Germinal center (tissue), 1 donor: ENCODE results near the gene AGL.
A peak's percentile ranks its signal among the peaks of the same experiment; 100 is the strongest.
"Not testable (repeated sequence)": the region's sequence is repeated elsewhere in the genome, so short reads cannot be mapped to it uniquely, and the experiment has no call there.

Experiments used
- DNase-seq: peaks from one replicate; pipeline ENCODE4 v3.0.0; 2012; ENCODE audit warnings: mixed read lengths, low spot score

Gene AGL

GRCh38 chr1:99849744-99850458 lies at the start of gene AGL:
Gene AGL (plus strand): TSS chr1:99850361. CDS start chr1:99851043, 682 bp downstream.
- DNase-seq: peak; percentile 88

GRCh38 chr1:99801584-99801983 lies 48.6 kb upstream of the AGL start:
- no peak for DNase-seq

- DNase-seq: no peak
Measured at GRCh38 chr1:99806882-99807281, 43.3 kb upstream of the AGL start.

GRCh38 chr1:99808391-99809115 lies 41.6 kb upstream of the AGL start:
- peak; percentile 47 for DNase-seq

GRCh38 chr1:99811075-99811474 lies 39.1 kb upstream of the AGL start:
- DNase-seq: no peak

DNA sequence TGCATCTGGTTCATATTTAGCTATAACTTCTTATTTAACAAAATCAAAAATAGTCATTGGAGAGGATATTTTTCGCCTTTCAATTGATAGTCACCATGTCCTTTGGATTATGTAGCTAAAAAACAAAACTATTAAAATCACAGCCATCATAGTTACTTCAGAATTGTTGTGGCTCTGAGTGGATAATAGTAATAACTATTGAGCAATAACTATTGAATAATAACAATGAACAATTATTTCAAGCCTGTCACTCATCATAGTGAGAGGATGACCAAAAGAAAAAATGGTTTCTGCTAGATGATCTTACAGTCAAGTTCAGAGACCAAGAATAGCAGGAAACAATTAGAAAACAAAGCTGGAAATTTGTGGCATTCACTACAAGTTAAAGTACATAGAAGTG lies 38.4 kb upstream of the AGL start:
- no peak for DNase-seq

- DNase-seq: no peak
Measured at GRCh38 chr1:99814373-99814900, 35.7 kb upstream of the AGL start.

DNA sequence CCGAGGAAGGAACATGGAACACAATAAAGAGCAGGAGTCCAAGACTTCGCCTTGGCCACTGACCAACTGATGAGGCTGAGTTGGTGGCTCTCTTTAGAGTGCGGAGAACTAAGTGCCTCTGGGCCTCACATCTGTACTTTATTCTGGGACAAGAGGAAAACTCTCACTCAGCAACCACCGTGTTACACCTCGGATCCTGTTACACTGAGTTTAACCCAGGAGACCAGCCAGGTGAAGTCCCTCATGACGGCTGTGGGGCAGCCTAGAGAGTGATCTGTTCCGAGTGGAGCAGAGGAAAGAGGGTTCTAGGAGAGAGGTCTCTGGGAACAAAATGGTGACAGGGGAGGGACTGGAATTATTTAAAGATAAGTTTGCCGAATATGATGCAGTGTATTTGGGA lies 33.5 kb upstream of the AGL start:
- no peak for DNase-seq

- DNase-seq: no peak
Measured at GRCh38 chr1:99818063-99818699, 32.0 kb upstream of the AGL start.

- no peak for DNase-seq
Measured at GRCh38 chr1:99820546-99820945, 29.6 kb upstream of the AGL start.

DNA sequence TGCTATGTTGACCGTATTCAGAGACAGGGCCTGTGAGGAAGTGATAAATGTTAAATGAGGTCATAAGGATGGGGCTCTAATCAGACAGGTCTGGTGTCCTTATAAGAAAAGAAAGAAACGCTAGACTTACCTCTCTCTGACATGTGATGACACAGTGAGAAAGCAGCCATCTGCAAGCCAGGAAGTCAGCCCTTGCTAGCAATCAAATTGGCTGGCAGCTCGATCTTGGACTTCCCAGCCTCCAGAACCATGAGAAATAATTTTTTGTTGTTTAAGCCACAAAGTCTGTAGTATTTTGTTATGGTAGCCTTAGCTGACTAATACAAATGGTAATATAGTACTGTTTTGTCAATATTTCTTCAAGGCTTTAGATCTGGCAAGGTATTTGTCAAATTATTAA lies 25.1 kb upstream of the AGL start:
- no peak for DNase-seq

GRCh38 chr1:99825702-99826101 lies 24.5 kb upstream of the AGL start:
- no peak for DNase-seq

DNA sequence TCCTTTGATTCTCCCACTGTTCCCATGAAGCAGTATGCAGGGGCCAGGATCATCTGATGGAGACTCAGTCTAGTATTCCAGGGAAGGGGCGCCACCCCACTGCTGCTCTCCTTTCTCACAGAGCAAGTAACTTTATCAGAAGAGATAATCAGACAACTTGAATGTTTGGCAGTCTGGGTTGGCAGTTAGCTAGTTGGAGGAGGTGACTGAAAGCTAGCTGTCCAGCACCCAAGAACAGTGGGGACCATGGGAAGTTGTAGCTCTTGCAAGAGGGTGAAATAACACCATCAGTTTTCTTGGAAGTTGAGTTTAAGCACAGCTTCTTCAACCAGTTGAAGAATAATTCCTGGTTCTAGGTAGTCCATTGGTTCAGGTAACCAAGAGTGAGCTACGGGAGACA lies 22.2 kb upstream of the AGL start:
- no peak for DNase-seq

DNA sequence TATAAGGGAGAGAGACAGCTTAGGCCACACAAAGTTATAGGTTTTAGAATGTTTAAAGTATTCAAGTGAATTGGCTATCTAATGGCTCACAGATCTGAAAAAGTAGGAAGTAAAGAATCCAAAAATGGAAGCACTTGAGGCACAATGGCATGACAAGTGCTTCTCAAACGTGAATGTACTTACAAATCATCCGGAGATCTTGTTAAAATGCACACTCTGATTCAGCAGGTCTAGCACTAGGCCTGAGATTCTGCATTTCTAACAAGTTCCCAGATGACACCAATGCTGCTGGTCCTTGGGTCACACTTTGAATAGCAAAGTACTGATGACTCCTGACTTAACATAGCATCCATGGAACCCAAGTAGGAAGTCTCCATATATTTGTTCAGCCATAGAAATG lies 20.9 kb upstream of the AGL start:
- no peak for DNase-seq

DNA sequence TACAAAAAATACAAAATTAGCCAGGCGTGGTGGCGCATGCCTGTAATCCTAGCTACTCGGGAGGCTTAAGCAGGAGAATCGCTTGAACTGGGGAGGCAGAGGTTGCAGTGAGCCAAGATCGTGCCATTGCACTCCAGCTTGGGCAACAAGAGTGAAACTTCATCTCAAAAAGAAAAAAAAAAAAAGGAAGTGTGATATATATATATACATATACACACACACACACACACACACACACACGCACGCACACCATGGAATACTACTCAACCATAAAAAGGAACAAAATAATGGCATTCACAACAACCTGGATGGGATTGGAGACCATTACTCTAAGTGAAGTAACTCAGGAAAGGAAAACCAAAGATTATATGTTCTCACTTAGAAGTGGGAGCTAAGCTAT lies 16.2 kb upstream of the AGL start:
- not testable (repeated sequence) for DNase-seq

- DNase-seq: not testable (repeated sequence)
Measured at GRCh38 chr1:99836171-99837103, 13.7 kb upstream of the AGL start.

DNA sequence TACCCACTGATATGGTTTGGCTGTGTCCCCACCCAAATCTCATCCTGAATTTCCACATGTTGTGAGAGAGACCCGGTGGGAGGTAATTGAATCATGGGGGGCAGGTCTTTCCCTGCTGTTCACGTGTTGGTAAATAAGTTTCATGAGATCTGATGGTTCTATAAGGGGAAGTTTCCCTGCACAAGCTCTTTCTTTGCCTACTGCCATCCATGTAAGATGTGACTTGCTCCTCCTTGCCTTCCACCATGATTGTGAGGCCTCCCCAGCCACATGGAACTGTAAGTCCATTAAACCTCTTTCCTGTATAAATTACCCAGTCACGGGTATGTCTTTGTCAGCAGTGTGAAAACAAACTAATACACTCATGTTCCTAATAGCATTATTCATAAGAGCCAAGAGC lies 9.8 kb upstream of the AGL start:
- not testable (repeated sequence) for DNase-seq

GRCh38 chr1:99843760-99844159 lies 6.4 kb upstream of the AGL start:
- DNase-seq: no peak

- not testable (repeated sequence) for DNase-seq
Measured at GRCh38 chr1:99845201-99845600, 5.0 kb upstream of the AGL start.

- no peak for DNase-seq
Measured at GRCh38 chr1:99849413-99849743, 783 bp upstream of the AGL start.

DNA sequence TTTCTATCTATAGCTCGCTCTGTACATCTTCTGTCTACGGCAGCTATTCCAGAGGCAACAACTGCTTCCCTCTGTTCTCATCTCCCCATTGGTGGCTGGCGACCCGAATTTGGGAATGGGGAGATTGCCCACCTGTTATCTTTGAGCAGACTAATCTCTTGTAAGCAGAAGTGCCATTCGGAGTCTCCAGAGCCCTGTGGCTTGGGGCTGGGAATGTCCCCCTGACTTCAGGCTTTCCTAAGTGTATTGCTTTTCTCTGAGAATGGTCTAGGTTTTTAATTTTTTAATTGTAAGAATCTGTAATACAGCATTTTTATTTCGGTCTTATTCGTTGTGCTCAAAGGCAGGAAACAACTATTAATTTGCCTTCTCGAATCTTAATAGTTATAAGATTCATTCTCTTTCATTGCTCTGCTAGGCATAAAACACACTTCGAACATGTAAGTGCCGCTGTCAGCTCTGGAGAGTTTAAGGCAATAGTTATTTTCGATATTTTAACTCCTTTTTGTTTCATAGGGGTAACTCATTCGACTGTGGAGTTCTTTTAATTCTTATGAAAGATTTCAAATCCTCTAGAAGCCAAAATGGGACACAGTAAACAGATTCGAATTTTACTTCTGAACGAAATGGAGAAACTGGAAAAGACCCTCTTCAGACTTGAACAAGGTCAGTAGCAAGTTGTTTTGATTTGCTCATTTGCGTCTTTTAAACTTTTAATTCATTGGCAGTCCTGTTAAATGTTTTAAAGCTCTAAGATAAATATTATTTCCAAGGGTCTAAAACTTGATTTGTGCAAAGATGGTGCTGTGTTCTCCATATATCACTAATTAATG lies 514 bp downstream of the AGL start:
- DNase-seq: peak; percentile 9
